GM12864 (cell line): Measurements from ENCODE around the gene STMN1.

ENCODE experiments used
- DNase-seq: peaks from one replicate; pipeline ENCODE4 v3.0.0-alpha.2; 2011; ENCODE audit warnings: low read depth
- H3K4me3 ChIP-seq: 2 replicates; pipeline ENCODE4 v1.5.1; 2011; ENCODE audit warnings: mild to moderate bottlenecking, low read depth, low read length, control low read depth
- CTCF ChIP-seq: IDR thresholded peaks from 2 replicates; pipeline ENCODE4 v1.5.1; 2011; ENCODE audit warnings: low read depth, mild to moderate bottlenecking, moderate library complexity, low read length, control low read depth, inconsistent platforms; ENCODE audit errors: missing control alignments

Gene STMN1

GRCh38 chr1:25863486-25864262, 42.5 kb downstream of the STMN1 start:
- DNase-seq = no peak
- H3K4me3 ChIP-seq = no peak overlapping the region
- no peak for TF ChIP-seq CTCF

DNA sequence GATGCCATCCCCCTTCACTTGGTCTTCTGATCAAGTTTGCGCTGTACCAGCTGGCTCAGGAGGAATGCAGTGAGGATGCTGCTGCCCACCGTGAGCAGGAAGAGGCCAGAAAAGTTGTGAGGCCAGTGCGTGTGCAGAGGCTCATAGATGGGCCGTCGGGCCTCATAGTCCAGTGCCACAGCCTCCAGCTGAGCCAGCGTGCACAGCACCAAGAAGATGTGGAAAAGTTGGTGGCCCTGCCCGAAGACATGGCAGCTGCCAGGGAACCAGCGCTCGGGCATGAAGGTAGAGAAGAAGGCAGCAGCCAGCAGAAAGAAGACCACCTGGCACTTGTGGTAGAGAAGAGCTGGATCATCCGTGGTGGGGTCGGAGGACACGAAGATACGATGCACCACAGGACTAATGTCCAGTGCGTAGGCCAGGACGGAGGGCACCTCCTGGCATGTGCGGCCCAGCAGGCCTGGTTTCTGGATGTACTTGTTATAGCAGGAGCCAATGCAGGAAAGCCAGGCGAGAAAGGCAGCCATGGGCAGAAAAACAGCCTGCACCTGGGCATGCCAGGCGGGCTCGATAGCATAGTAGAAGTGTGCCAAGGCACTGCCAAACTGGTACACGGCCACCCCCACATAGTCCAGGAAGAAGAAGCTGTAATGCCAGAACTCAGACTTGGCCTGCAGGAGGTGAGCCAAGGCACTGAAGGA, 43.3 kb downstream of the STMN1 start:
- no peak overlapping the region for H3K4me3 ChIP-seq
- TF ChIP-seq CTCF = no peak
- no peak for DNase-seq

- DNase-seq = no peak
- no peak overlapping the region for H3K4me3 ChIP-seq
- TF ChIP-seq CTCF = no peak
Observed at GRCh38 chr1:25861316-25862286, 44.6 kb downstream of the STMN1 start.

- no peak for TF ChIP-seq CTCF
- H3K4me3 ChIP-seq = peak within 1 kb of the TSS; percentile 61
- peak; percentile 64 for DNase-seq
Observed at GRCh38 chr1:25858906-25859789, 47.1 kb downstream of the STMN1 start, which contains the start of gene AUNIP. Gene AUNIP (minus strand): TSS chr1:25859457. CDS start chr1:25859357, 100 bp downstream.

- H3K4me3 ChIP-seq = peak overlapping the region; percentile 61
- no peak for TF ChIP-seq CTCF
- no peak for DNase-seq
Observed at GRCh38 chr1:25858494-25858893, 47.7 kb downstream of the STMN1 start.

GRCh38 chr1:25856856-25857255, 49.4 kb downstream of the STMN1 start:
- TF ChIP-seq CTCF = no peak
- DNase-seq = no peak
- no peak overlapping the region for H3K4me3 ChIP-seq
